GM23338 (cell line): Measurements from ENCODE around the gene TRIO. TPM values are rescaled to one million over a fixed set of nuclear protein-coding genes. Genes with fewer than 3 reads are reported as not detected.
A peak's percentile ranks its signal among the peaks of the same experiment; 100 is the strongest.

ENCODE experiments used
- ATAC-seq: fragments of 200-7000 bp; cut with Tn5 transposase; 3 replicates; pipeline ENCODE4 v1.9.1; 2020
- DNase-seq: peaks from one replicate; pipeline ENCODE4 v3.0.0-alpha.2; 2015; ENCODE audit warnings: low spot score
- H2AFZ ChIP-seq: fragments of 200-600 bp; sonication (generic); 2 replicates; pipeline ENCODE4 v1.8.0; 2016; ENCODE audit warnings: antibody characterized with exemption, mild to moderate bottlenecking, moderate library complexity
- H3F3A ChIP-seq: fragments of 200-600 bp; sonication (generic); replicated peaks from 2 replicates; pipeline ENCODE4 v1.8.0; 2017; ENCODE audit warnings: antibody characterized with exemption, mixed run types, low read depth
- H3K27ac ChIP-seq: fragments of 200-600 bp; sonication (generic); 2 replicates; pipeline ENCODE4 v1.6.1; 2016; ENCODE audit warnings: low read depth
- H3K27me3 ChIP-seq: fragments of 200-600 bp; sonication (generic); 2 replicates; pipeline ENCODE4 v1.8.0; 2016; ENCODE audit warnings: mild to moderate bottlenecking, mixed run types, moderate library complexity; ENCODE audit not compliant: insufficient read depth
- H3K36me3 ChIP-seq: fragments of 200-600 bp; sonication (generic); 2 replicates; pipeline ENCODE4 v1.8.0; 2016; ENCODE audit warnings: mild to moderate bottlenecking; ENCODE audit not compliant: insufficient read depth
- H3K4me1 ChIP-seq: fragments of 200-600 bp; sonication (generic); 2 replicates; pipeline ENCODE4 v1.8.0; 2016; ENCODE audit warnings: mild to moderate bottlenecking, moderate library complexity; ENCODE audit not compliant: insufficient read depth
- H3K4me2 ChIP-seq: fragments of 200-600 bp; sonication (generic); 2 replicates; pipeline ENCODE4 v1.7.1; 2017; ENCODE audit warnings: mixed run types
- H3K4me3 ChIP-seq: fragments of 200-600 bp; sonication (generic); 2 replicates; pipeline ENCODE4 v1.6.1; 2016; ENCODE audit warnings: mixed run types
- H3K79me2 ChIP-seq: fragments of 200-600 bp; sonication (generic); replicated peaks from 2 replicates; pipeline ENCODE4 v1.8.0; 2017; ENCODE audit warnings: mild to moderate bottlenecking; ENCODE audit not compliant: insufficient read depth
- H3K9me2 ChIP-seq: fragments of 200-600 bp; sonication (generic); 2 replicates; pipeline ENCODE4 v1.8.0; 2017; ENCODE audit not compliant: insufficient read depth
- H4K20me1 ChIP-seq: fragments of 200-600 bp; sonication (generic); replicated peaks from 2 replicates; pipeline ENCODE4 v1.8.0; 2017; ENCODE audit warnings: mild to moderate bottlenecking; ENCODE audit not compliant: insufficient read depth
- H3K27ac Mint-ChIP-seq: 2 replicates; pipeline ENCODE4 v1.8.0; 2020; ENCODE audit warnings: inconsistent platforms, mild to moderate bottlenecking, moderate library complexity, mixed read lengths
- H3K27me3 Mint-ChIP-seq: 3 replicates; pipeline ENCODE4 v1.8.0; 2022; ENCODE audit warnings: low read depth, mild to moderate bottlenecking, moderate library complexity, mixed read lengths, inconsistent platforms; ENCODE audit not compliant: insufficient read depth, poor library complexity
- H3K36me3 Mint-ChIP-seq: 3 replicates; pipeline ENCODE4 v1.8.0; 2021; ENCODE audit warnings: low read depth, mild to moderate bottlenecking, inconsistent platforms, moderate library complexity, mixed read lengths
- H3K4me1 Mint-ChIP-seq: 3 replicates; pipeline ENCODE4 v1.8.0; 2020; ENCODE audit warnings: mild to moderate bottlenecking, inconsistent platforms, mixed read lengths
- H3K4me3 Mint-ChIP-seq: 3 replicates; pipeline ENCODE4 v1.8.0; 2021; ENCODE audit warnings: moderate library complexity, mild to moderate bottlenecking, inconsistent platforms, mixed read lengths
- H3K9me3 Mint-ChIP-seq: 3 replicates; pipeline ENCODE4 v1.8.0; 2020; ENCODE audit warnings: moderate library complexity, mild to moderate bottlenecking, inconsistent platforms, mixed read lengths
- CREB1 ChIP-seq: fragments of 250-450 bp; sonication (Bioruptor Pico); IDR thresholded peaks from 2 replicates; pipeline ENCODE4 v1.5.0; 2020; ENCODE audit warnings: low read depth, mild to moderate bottlenecking, moderate library complexity
- EZH2 ChIP-seq: fragments of 200-600 bp; sonication (generic); IDR thresholded peaks from one replicate; pipeline ENCODE4 v1.8.0; 2017; ENCODE audit warnings: antibody characterized with exemption, mild to moderate bottlenecking, low read depth; ENCODE audit not compliant: unreplicated experiment
- EZH2phosphoT487 ChIP-seq: fragments of 200-600 bp; sonication (generic); IDR thresholded peaks from one replicate; pipeline ENCODE4 v1.8.1; 2018; ENCODE audit warnings: antibody characterized with exemption; ENCODE audit not compliant: unreplicated experiment
- JUNB ChIP-seq: IDR thresholded peaks from one replicate; pipeline ENCODE4 v1.6.1; 2016; ENCODE audit warnings: antibody characterized with exemption; ENCODE audit not compliant: unreplicated experiment
- NANOG ChIP-seq: IDR thresholded peaks from 2 replicates; pipeline ENCODE4 v1.6.1; 2016; ENCODE audit warnings: antibody characterized with exemption, borderline replicate concordance
- POLR2AphosphoS5 ChIP-seq: IDR thresholded peaks from 2 replicates; pipeline ENCODE4 v1.6.1; 2016; ENCODE audit warnings: antibody characterized with exemption, low read depth
- STAT1 ChIP-seq: IDR thresholded peaks from one replicate; pipeline ENCODE4 v1.6.1; 2016; ENCODE audit warnings: antibody characterized with exemption; ENCODE audit not compliant: unreplicated experiment
- ZNF114 ChIP-seq: fragments of 250-450 bp; sonication (Bioruptor Pico); IDR thresholded peaks from 2 replicates; pipeline ENCODE4 v1.5.0; 2020; ENCODE audit warnings: mild to moderate bottlenecking, moderate library complexity
- ZNF331 ChIP-seq: fragments of 250-450 bp; sonication (Bioruptor Pico); IDR thresholded peaks from 2 replicates; pipeline ENCODE4 v1.5.0; 2020; ENCODE audit warnings: low read depth, mild to moderate bottlenecking, moderate library complexity
- polyA plus RNA-seq: library from polyadenylated mRNA; unstranded; fragments of >200 nt; fragmentation: Nextera tagmentation; extraction: Ambion mirVana; gene quantifications from 2 replicates; pipeline ENCODE4 v1.2.1, GENCODE V29; 2016
- total RNA-seq: library from RNA; depleted of rRNA; stranded (reverse); fragments of >200 nt; shearing (Covaris generic); gene quantifications from 2 replicates; pipeline ENCODE4 v1.2.3, GENCODE V29; 2014
- TF ChIP-seq, protein P1 (sequence below): IDR thresholded peaks from one replicate; pipeline ENCODE4 v1.6.1; 2018; ENCODE audit warnings: antibody characterized with exemption; ENCODE audit not compliant: unreplicated experiment
- TF ChIP-seq, protein P2 (sequence below), 2 experiments: fragments of 200-600 bp in 1 of 2; sonication (generic) in 1 of 2; conservative IDR thresholded peaks; 2 replicates each; pipeline versions ENCODE4 v1.5.1 to v1.6.1; 2016 to 2017; ENCODE audit warnings: antibody characterized with exemption in 2 of 2, low read depth in 2 of 2, mild to moderate bottlenecking in 2 of 2, moderate library complexity in 1 of 2
- TF ChIP-seq, protein P3 (sequence below): IDR thresholded peaks from 2 replicates; pipeline ENCODE4 v1.6.1; 2016; ENCODE audit warnings: antibody characterized with exemption
- TF ChIP-seq, protein P4 (sequence below): fragments of 250-450 bp; sonication (Bioruptor Pico); IDR thresholded peaks from 2 replicates; pipeline ENCODE4 v1.5.0; 2020; ENCODE audit warnings: mild to moderate bottlenecking, moderate library complexity

The TRIO gene
- total and polyA plus RNA-seq, 2 experiments from 2014 or later, result 13.8 to 113 TPM

DNA sequence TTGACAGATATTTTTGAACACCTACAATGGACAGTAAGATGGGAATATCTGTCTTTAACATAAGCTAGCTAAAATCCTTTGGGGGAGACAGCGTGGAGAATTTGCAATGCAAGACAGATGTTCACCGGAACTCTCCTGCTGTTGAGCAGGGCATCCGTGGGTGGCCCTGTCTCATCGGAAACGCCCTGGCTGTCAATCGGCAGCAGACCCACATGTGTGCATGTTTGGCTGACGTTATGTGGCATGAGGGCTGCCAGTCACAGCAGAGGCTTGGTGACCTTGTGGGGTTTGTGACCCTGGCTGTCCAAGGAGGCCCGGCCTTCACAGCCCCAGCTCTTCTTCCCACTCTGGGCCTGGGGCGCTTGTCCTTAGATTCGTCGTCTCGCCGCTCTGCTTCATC is 308.7 kb downstream of the TRIO start:
- peaks cover 14% of the 10 kb centered on the region; the same call in 2 of the 3 replicates for H3K9me3 Mint-ChIP-seq
- Histone ChIP-seq H3K79me2 (peaks cover 7% of the 10 kb centered on the region; the same call in 1 of the 2 replicates), H3F3A (no peaks in the 10 kb centered on the region), H3K4me1 (peaks cover 17% of the 10 kb centered on the region), H3K27me3 (no peaks in the 10 kb centered on the region), H3K4me2 (peak overlapping the region; percentile 41), H4K20me1 (no peaks in the 10 kb centered on the region), H3K4me3 (no peak overlapping the region), H3K27ac (no peak overlapping the region), H3K36me3 (peaks cover 2% of the 10 kb centered on the region), H3K9me2 (no peaks in the 10 kb centered on the region), H2AFZ (no peak overlapping the region)
- no peak for ATAC-seq
- peaks cover 34% of the 10 kb centered on the region for H3K36me3 Mint-ChIP-seq
- TF ChIP-seq, protein P1, sequence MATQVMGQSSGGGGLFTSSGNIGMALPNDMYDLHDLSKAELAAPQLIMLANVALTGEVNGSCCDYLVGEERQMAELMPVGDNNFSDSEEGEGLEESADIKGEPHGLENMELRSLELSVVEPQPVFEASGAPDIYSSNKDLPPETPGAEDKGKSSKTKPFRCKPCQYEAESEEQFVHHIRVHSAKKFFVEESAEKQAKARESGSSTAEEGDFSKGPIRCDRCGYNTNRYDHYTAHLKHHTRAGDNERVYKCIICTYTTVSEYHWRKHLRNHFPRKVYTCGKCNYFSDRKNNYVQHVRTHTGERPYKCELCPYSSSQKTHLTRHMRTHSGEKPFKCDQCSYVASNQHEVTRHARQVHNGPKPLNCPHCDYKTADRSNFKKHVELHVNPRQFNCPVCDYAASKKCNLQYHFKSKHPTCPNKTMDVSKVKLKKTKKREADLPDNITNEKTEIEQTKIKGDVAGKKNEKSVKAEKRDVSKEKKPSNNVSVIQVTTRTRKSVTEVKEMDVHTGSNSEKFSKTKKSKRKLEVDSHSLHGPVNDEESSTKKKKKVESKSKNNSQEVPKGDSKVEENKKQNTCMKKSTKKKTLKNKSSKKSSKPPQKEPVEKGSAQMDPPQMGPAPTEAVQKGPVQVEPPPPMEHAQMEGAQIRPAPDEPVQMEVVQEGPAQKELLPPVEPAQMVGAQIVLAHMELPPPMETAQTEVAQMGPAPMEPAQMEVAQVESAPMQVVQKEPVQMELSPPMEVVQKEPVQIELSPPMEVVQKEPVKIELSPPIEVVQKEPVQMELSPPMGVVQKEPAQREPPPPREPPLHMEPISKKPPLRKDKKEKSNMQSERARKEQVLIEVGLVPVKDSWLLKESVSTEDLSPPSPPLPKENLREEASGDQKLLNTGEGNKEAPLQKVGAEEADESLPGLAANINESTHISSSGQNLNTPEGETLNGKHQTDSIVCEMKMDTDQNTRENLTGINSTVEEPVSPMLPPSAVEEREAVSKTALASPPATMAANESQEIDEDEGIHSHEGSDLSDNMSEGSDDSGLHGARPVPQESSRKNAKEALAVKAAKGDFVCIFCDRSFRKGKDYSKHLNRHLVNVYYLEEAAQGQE, result no peak
- no peak for TF ChIP-seq POLR2AphosphoS5
- TF ChIP-seq ZNF114, result no peak
- no peak for TF ChIP-seq EZH2
- TF ChIP-seq, protein P2, sequence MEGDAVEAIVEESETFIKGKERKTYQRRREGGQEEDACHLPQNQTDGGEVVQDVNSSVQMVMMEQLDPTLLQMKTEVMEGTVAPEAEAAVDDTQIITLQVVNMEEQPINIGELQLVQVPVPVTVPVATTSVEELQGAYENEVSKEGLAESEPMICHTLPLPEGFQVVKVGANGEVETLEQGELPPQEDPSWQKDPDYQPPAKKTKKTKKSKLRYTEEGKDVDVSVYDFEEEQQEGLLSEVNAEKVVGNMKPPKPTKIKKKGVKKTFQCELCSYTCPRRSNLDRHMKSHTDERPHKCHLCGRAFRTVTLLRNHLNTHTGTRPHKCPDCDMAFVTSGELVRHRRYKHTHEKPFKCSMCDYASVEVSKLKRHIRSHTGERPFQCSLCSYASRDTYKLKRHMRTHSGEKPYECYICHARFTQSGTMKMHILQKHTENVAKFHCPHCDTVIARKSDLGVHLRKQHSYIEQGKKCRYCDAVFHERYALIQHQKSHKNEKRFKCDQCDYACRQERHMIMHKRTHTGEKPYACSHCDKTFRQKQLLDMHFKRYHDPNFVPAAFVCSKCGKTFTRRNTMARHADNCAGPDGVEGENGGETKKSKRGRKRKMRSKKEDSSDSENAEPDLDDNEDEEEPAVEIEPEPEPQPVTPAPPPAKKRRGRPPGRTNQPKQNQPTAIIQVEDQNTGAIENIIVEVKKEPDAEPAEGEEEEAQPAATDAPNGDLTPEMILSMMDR (conservative IDR thresholded peaks at IDR 0.05; ENCODE audit: low read depth in 2 of 2), result no peak
- no peak for TF ChIP-seq EZH2phosphoT487
- no peak for TF ChIP-seq NANOG
- TF ChIP-seq ZNF331, result no peak
- TF ChIP-seq, protein P3, sequence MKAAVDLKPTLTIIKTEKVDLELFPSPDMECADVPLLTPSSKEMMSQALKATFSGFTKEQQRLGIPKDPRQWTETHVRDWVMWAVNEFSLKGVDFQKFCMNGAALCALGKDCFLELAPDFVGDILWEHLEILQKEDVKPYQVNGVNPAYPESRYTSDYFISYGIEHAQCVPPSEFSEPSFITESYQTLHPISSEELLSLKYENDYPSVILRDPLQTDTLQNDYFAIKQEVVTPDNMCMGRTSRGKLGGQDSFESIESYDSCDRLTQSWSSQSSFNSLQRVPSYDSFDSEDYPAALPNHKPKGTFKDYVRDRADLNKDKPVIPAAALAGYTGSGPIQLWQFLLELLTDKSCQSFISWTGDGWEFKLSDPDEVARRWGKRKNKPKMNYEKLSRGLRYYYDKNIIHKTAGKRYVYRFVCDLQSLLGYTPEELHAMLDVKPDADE, result no peak
- TF ChIP-seq STAT1, result no peak
- TF ChIP-seq, protein P4, sequence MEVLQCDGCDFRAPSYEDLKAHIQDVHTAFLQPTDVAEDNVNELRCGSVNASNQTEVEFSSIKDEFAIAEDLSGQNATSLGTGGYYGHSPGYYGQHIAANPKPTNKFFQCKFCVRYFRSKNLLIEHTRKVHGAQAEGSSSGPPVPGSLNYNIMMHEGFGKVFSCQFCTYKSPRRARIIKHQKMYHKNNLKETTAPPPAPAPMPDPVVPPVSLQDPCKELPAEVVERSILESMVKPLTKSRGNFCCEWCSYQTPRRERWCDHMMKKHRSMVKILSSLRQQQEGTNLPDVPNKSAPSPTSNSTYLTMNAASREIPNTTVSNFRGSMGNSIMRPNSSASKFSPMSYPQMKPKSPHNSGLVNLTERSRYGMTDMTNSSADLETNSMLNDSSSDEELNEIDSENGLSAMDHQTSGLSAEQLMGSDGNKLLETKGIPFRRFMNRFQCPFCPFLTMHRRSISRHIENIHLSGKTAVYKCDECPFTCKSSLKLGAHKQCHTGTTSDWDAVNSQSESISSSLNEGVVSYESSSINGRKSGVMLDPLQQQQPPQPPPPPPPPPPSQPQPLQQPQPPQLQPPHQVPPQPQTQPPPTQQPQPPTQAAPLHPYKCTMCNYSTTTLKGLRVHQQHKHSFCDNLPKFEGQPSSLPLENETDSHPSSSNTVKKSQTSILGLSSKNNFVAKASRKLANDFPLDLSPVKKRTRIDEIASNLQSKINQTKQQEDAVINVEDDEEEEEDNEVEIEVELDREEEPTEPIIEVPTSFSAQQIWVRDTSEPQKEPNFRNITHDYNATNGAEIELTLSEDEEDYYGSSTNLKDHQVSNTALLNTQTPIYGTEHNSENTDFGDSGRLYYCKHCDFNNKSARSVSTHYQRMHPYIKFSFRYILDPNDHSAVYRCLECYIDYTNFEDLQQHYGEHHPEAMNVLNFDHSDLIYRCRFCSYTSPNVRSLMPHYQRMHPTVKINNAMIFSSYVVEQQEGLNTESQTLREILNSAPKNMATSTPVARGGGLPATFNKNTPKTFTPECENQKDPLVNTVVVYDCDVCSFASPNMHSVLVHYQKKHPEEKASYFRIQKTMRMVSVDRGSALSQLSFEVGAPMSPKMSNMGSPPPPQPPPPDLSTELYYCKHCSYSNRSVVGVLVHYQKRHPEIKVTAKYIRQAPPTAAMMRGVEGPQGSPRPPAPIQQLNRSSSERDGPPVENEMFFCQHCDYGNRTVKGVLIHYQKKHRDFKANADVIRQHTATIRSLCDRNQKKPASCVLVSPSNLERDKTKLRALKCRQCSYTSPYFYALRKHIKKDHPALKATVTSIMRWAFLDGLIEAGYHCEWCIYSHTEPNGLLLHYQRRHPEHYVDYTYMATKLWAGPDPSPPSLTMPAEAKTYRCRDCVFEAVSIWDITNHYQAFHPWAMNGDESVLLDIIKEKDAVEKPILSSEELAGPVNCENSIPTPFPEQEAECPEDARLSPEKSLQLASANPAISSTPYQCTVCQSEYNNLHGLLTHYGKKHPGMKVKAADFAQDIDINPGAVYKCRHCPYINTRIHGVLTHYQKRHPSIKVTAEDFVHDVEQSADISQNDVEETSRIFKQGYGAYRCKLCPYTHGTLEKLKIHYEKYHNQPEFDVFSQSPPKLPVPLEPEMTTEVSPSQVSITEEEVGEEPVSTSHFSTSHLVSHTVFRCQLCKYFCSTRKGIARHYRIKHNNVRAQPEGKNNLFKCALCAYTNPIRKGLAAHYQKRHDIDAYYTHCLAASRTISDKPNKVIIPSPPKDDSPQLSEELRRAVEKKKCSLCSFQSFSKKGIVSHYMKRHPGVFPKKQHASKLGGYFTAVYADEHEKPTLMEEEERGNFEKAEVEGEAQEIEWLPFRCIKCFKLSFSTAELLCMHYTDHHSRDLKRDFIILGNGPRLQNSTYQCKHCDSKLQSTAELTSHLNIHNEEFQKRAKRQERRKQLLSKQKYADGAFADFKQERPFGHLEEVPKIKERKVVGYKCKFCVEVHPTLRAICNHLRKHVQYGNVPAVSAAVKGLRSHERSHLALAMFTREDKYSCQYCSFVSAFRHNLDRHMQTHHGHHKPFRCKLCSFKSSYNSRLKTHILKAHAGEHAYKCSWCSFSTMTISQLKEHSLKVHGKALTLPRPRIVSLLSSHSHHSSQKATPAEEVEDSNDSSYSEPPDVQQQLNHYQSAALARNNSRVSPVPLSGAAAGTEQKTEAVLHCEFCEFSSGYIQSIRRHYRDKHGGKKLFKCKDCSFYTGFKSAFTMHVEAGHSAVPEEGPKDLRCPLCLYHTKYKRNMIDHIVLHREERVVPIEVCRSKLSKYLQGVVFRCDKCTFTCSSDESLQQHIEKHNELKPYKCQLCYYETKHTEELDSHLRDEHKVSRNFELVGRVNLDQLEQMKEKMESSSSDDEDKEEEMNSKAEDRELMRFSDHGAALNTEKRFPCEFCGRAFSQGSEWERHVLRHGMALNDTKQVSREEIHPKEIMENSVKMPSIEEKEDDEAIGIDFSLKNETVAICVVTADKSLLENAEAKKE (CRISPR knock-in tag), result no peak
- no peak for TF ChIP-seq CREB1 (CRISPR knock-in tag)
- no peak for TF ChIP-seq JUNB
- H3K27ac Mint-ChIP-seq, result peak overlapping the region; percentile 90; the same call in 1 of the 2 replicates
- peaks cover 2% of the 10 kb centered on the region for H3K27me3 Mint-ChIP-seq
- no peak for DNase-seq
- peaks cover 42% of the 10 kb centered on the region for H3K4me1 Mint-ChIP-seq
- no peak overlapping the region for H3K4me3 Mint-ChIP-seq
